Epithelial cell of proximal tubule (primary cell): ENCODE results near the gene OSBPL9. TPM values are rescaled to one million over a fixed set of nuclear protein-coding genes. Genes with fewer than 3 reads are reported as not detected.

Source experiments
- DNase-seq: peaks from one replicate; pipeline ENCODE4 v3.0.0-alpha.2; 2011; ENCODE audit warnings: low read depth
- H3K4me3 ChIP-seq: 2 replicates; pipeline ENCODE4 v1.5.1; 2011; ENCODE audit warnings: low read depth, mild to moderate bottlenecking, low read length
- CTCF ChIP-seq: conservative IDR thresholded peaks from 2 replicates; pipeline ENCODE4 v1.5.1; 2012; ENCODE audit warnings: low read depth, mild to moderate bottlenecking, low read length
- total RNA-seq: library from RNA; depleted of rRNA; stranded (reverse); fragments of >200 nt; gene quantifications from 2 replicates; pipeline ENCODE4 v1.2.3, GENCODE V29; 2015

OSBPL9 gene
- total RNA-seq, 1 donor from 2014 or later = 69.7 TPM

DNA sequence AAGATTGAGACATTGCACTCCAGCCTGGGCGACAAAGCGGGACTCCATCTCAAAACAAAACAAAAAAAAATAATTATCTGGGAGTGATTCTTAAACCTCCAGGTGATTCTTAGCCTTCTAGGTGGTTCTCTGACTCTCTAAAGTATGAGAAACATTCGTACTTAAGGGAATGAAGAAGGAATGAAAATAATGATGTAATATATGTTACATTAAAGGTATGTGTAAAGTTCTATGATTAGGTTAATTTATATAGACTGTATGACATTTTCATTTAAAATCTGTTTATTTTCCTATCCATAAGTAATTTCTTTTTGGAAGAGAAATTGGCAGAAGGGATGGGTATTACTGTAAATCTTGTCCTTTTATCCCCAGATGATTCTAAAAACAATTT is 34.7 kb downstream of the OSBPL9 start:
- no peak overlapping the region for H3K4me3 ChIP-seq
- DNase-seq = no peak
- TF ChIP-seq CTCF = no peak

DNA sequence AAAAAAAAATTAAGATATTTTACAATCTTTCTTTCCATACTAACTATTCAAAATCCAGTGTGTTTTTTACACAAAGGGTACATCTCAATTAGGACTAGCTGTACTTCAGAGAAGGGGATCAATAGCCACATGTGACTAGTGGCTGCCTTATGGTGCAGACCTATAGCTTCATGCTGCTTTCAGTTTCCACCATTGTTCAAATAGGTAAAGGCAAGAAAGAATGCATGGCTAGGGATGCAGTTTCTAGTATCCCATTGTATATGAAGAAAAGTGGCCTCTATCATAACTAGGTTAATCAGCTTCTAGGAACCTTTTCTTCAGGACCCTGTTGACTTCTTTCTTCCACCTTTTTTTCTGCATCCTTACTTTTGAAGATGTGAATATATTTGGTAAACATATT is 35.7 kb downstream of the OSBPL9 start:
- no peak overlapping the region for H3K4me3 ChIP-seq
- TF ChIP-seq CTCF = no peak
- DNase-seq = no peak

GRCh38 chr1:51653127-51653526 is 36.2 kb downstream of the OSBPL9 start:
- TF ChIP-seq CTCF = no peak
- DNase-seq = no peak
- no peak overlapping the region for H3K4me3 ChIP-seq

DNA sequence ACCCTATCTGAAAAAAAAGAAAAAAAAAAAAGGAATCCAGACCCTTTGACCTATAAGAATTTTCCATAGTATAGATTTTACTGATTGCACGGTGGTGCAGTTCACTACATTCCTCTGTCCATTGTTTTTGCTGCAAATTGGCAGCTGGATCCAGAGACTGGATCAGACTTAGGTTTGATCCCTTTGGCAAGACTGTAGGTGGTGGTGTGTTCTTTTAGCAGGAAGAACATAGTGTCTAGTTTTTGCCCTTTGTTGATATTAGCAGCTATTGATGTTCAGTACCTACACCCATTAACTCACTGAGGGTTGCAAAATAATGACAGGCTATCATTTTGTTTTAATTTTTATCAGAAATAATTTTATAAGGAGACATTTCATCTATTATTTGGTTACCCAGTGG is 37.1 kb downstream of the OSBPL9 start:
- DNase-seq = no peak
- H3K4me3 ChIP-seq = no peak overlapping the region
- TF ChIP-seq CTCF = no peak

GRCh38 chr1:51656374-51656773 is 39.5 kb downstream of the OSBPL9 start:
- TF ChIP-seq CTCF = no peak
- DNase-seq = no peak

GRCh38 chr1:51660580-51660979 is 43.7 kb downstream of the OSBPL9 start:
- no peak overlapping the region for H3K4me3 ChIP-seq
- DNase-seq = no peak
- no peak for TF ChIP-seq CTCF

More at GRCh38 chr1:51656374-51656773, 39.5 kb downstream of the OSBPL9 start:
- no peak overlapping the region for H3K4me3 ChIP-seq

DNA sequence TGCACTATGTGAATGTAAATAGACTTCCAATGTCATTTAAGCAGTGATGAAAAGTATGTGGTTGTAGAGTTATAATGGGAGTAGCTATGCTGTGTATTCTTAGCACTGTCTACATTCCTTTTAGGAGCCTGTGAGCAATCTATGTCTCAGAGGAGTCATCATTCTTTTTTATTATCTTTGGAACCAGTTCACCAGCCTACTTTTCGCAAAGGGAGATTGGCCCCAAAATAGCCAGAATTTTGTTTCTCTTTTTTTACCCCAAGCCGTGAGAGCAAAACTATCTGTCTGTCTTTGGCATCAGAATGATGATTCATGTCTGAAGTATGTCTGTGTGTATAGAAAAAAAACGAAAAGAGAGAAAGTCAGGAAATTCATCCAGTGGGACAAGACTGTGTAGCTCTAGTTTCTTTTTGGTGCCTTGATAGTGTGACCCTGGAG is 44.2 kb downstream of the OSBPL9 start:
- no peak overlapping the region for H3K4me3 ChIP-seq
- no peak for TF ChIP-seq CTCF
- no peak for DNase-seq
